Stimulated activated naive CD4-positive, alpha-beta T cell treated with Interleukin-2 at 50 U/mL for 16 hours (primary cell): ENCODE data around the gene MYO1F.
"Not testable (repeated sequence)": the region's sequence is repeated elsewhere in the genome, so short reads cannot be mapped to it uniquely, and the experiment has no call there.

Source experiments
- DNase-seq: peaks from one replicate; lab custom pipeline; 2025; lab: John Stamatoyannopoulos, UW

MYO1F gene

GRCh38 chr19:8577247-8577646 lies at the start of gene MYO1F:
TSS of gene MYO1F (minus strand) at chr19:8577442. CDS start at chr19:8577309, 133 bp downstream.
- DNase-seq = no peak

GRCh38 chr19:8626842-8627241 lies 49.6 kb upstream of the MYO1F start:
- DNase-seq = no peak

DNA sequence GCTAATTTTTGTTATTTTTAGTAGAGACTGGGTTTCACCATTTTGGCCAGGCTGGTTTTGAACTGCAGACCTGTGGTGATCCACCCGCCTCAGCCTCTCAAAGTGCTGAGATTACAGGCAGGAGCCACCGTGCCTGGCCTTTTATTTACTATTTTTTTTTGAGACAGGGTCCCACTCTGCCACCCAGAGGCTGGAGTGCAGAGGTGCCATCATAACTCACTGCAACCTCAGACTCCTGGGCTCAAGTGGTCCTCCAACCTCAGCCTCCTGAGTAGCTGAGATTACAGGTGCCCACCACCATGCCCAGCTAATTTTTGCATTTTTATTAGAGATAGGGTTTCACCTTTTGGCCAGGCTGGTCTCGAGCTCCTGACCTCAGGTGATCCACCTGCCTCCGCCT lies 45.6 kb upstream of the MYO1F start:
- not testable (repeated sequence) for DNase-seq

- DNase-seq = no peak
Measured at GRCh38 chr19:8618751-8619150, 41.5 kb upstream of the MYO1F start.

GRCh38 chr19:8617984-8618383 lies 40.7 kb upstream of the MYO1F start:
- DNase-seq = no peak

DNA sequence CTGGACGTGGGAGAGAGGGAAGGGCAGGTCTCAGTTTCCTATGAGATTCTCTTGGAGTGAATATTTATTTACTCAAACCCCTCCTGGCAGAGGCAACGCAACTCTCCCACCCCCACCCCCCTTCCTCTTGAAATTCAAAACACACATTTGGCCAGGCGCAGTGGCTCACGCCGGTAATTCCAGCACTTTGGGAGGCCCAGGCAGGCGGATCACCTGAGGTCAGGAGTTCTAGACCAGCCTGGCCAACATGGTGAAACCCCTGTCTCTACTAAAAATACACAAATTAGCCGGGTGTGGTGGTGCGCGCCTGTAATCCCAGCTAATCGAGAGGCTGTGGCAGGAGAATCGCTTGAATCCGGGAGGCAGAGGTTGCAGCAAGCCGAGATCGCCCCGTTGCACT lies 40.1 kb upstream of the MYO1F start:
- DNase-seq = not testable (repeated sequence)

GRCh38 chr19:8616861-8617260 lies 39.6 kb upstream of the MYO1F start:
- DNase-seq = no peak

DNA sequence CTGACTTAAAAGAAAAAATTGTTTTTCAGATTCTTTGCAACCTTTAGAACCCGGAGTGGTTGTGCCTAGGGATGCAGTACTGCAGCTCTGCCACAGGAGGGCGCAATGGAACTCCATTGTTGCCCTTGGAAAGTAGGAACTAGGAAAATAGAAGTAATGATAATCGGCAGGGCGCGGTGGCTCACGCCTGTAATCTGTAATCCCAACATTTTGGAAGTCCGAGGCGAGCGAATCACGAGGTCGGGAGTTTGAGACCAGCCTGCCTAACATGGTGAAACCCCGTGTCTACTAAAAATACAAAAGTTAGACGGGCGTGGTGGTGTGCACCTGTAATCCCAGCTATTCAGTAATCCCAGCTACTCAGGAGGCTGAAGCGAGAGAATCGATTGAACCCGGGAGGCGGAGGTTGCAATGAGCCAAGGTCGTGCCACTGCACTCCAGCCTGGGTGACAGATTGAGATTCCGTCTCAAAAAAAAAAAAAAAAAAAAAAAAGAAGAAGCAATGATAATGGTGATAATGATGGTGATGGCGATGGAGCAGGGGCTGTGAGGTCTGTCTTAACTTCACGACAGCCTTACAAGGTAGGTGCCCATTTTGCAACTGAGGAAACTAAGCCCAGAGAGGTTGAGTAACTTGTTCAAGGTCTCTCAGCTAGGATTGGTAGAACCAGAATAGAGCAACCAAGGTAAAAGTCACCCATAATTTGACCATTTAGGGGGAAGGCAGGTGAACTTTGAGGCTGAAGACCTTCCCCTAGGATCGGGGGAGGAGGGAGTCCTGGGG lies 38.8 kb upstream of the MYO1F start:
- DNase-seq = peak; percentile 41

DNA sequence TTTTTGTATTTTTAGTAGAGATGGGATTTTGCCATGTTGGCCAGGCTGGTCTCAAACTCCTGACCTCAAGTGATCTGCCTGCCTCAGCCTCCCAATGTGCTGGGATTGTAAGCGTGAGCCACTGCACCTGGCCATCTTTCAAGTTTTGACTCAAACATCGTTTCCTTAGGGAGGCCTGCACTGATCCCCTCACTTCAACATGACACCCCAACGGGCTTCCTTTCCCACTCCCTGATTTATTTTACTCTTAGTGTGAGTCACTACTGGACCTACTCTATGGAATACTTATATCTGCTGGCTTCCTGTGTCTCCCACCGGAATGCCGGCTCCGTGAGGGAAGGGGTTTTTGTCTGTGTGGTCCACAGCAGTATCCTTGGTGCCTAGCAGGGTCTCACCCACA lies 37.8 kb upstream of the MYO1F start:
- no peak for DNase-seq

GRCh38 chr19:8614455-8614854 lies 37.2 kb upstream of the MYO1F start:
- DNase-seq = no peak

- no peak for DNase-seq
Measured at GRCh38 chr19:8612807-8613171, 35.5 kb upstream of the MYO1F start.

- DNase-seq = no peak
Measured at GRCh38 chr19:8611877-8612806, 34.9 kb upstream of the MYO1F start.

DNA sequence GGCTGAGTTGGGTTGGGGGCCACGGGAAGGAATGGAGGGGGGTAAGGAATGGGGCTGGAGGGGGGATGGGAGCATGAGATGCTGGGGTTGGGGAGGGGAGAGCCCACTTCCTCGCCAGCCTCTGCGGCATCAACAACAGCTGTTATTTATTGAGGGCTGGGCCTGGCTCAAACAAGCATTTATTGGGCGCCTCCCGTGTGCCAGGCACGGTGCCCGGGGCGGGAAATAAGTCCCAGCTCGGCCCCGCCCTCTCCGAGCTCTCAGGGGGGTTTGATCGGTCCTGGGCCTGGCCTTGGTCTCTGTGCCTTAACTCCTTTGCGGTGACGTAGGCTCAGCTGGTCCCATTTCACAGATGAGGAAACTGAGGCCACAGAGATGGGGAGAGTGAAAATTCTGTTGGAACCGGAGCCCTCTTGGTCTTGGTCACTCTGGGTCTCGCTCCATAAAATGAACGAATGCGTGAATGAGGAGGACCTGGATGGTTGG lies 34.2 kb upstream of the MYO1F start:
- DNase-seq = no peak

DNA sequence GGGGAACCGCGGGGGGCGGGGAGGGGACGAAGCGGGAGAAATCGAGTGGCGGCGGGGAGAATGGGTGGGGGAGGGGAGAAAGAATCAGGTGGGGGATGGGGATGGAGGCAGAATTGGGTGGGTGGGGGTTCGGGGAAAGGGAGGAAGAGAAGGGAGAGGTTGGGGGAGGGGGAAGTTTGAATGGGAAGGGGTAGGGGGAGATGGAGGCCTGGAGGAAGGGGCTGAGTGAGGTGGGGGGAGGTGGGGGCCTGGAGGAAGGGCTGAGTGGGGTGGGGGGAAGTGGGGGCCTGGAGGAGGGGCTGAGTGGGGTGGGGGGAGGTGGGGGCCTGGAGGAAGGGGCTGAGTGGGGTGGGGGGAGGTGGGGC lies 33.7 kb upstream of the MYO1F start:
- DNase-seq = no peak

- peak; percentile 27 for DNase-seq
Measured at GRCh38 chr19:8610041-8610935, 33.0 kb upstream of the MYO1F start, which contains the start of gene ADAMTS10. TSS of gene ADAMTS10 (minus strand) at chr19:8610715. CDS start at chr19:8605710, 5,005 bp downstream.

DNA sequence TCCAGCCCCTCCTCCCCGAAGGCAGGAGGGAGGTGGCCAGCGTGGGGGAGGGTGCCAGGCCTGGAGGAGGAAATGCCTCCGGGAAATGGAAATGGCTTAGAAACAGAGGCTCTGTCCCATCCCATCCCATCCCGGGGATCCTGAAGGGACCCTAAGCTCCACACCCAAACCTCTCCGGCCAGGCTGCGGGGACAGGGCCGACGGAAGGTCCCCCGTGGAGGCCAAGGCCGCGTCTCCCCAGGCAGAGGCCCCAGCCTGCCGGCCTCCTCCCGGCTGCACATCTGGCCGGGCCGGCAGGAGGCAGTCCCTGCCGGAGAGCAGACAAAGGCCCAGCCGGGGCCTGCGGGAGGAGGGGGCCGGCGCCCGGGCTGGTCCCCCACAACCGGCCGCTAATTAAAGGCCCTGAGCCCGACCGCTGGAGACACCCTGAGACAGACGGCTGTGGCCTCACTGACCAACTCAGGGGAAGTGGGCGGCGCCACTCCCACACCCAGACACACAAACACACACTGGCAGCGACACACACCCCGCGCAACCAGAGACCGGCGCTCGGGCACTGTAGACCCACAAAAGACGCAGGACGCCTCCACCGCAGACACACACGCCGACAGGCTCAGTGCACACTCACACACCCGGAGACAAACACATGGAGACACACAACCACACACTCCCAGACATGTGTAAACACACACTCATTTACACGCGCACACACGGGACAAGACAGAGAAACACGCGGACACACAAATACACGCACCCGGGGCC lies 32.2 kb upstream of the MYO1F start:
- no peak for DNase-seq

DNA sequence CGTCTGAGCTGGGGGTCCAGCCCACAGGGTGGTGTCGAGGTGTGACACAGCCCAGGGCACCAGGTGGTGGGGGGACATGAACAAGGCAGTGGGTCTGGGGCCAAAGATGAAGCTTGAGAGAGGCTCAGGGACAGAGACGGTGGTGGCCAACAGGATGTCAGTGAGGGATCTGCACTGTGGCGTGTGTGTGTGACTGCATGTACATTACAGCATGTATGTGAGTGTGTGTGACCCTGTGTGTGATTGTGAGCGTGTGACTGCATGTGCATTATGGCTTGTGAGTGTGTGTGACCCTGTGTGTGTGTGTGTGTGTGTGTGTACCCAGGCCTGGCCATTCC lies 31.7 kb upstream of the MYO1F start:
- DNase-seq = no peak

GRCh38 chr19:8607386-8607785 lies 30.1 kb upstream of the MYO1F start:
- no peak for DNase-seq

- no peak for DNase-seq
Measured at GRCh38 chr19:8605514-8605913, 28.3 kb upstream of the MYO1F start.

DNA sequence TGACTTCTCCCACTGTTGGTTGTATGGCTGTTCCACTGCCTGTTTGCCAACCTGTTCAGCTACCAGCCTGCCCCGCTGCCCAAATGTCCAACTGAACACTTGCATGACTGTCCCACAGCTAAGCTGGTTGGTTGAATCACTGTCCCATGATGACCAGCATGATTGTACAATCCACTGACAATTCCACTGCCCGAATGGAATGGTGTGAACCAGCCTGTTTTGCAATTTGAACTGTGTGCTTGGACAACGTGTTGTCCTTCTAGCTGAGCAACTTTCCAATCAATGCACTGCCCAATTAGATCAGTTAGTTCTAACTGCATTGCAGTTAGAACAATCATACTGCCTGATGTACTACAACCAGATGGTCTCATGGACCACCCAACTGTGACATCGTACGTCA lies 24.6 kb upstream of the MYO1F start:
- no peak for DNase-seq

- no peak for DNase-seq
Measured at GRCh38 chr19:8600816-8601215, 23.6 kb upstream of the MYO1F start.
